Measurements from ENCODE around the gene THPO.
A peak's percentile ranks its signal among the peaks of the same experiment; 100 is the strongest.

DNA sequence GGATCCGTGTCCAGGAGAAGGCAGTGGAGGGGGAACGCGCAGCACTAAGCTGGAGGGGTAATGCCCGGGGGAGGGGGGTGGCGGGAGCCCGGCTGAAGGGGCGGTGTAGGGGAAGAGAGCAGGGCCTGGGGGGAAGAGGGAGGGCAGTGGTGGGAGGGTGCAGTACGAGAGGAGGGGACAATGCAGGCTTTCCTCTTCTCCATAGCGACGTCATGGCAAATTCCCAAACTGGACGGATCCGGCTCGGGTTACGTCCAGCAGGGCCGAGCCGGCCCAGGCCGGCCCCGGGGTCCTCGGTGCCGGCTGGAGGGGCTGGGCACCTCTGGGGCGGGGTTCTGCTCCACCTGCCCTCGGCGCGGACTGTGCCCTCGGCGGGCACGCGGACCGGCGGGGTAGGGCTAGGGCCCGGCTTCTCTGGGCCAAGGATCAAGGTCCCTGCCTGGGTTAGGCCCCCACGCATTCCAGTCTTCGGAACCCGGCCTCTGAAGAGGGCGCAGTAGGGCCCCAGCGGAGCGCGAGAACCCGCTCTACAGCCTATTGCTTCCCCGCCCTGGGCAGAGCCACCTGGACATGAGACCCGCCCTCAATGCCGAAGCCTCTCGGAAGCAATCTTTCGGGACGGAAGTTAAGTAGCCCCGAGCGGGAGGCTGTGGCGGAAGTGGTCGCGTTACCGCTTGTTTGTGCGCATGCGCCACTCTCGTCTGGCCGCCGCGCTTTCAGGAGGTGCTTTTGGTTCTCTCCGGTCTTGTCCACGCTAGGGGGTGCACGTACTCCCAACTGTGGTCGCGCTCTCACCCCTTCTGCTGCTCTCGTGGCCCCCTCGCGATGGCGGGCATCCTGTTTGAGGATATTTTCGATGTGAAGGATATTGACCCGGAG is 15.1 kb downstream of the THPO start:
- TF ChIP-seq EZH2 (IDR thresholded peaks at IDR 0.05; ENCODE audit: low read length), result no peak
- TF ChIP-seq, protein P1, sequence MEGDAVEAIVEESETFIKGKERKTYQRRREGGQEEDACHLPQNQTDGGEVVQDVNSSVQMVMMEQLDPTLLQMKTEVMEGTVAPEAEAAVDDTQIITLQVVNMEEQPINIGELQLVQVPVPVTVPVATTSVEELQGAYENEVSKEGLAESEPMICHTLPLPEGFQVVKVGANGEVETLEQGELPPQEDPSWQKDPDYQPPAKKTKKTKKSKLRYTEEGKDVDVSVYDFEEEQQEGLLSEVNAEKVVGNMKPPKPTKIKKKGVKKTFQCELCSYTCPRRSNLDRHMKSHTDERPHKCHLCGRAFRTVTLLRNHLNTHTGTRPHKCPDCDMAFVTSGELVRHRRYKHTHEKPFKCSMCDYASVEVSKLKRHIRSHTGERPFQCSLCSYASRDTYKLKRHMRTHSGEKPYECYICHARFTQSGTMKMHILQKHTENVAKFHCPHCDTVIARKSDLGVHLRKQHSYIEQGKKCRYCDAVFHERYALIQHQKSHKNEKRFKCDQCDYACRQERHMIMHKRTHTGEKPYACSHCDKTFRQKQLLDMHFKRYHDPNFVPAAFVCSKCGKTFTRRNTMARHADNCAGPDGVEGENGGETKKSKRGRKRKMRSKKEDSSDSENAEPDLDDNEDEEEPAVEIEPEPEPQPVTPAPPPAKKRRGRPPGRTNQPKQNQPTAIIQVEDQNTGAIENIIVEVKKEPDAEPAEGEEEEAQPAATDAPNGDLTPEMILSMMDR (optimal IDR thresholded peaks at IDR 0.05 in 1 of 3, IDR thresholded peaks at IDR 0.05 in 1 of 3, conservative IDR thresholded peaks at IDR 0.05 in 1 of 3; ENCODE audit: extremely low read depth in 1 of 3, insufficient read depth in 2 of 3, low read length in 3 of 3), result peak in 2 of 3 experiments; percentile 55 to 57
